Measurements from ENCODE around the gene EMC8. TPM values are rescaled to one million over a fixed set of nuclear protein-coding genes. Genes with fewer than 3 reads are reported as not detected.
"Not testable (repeated sequence)": the region's sequence is repeated elsewhere in the genome, so short reads cannot be mapped to it uniquely, and the experiment has no call there.

EMC8 gene
- total RNA-seq, 1 experiment from 2014 or later: 73.0 TPM

DNA sequence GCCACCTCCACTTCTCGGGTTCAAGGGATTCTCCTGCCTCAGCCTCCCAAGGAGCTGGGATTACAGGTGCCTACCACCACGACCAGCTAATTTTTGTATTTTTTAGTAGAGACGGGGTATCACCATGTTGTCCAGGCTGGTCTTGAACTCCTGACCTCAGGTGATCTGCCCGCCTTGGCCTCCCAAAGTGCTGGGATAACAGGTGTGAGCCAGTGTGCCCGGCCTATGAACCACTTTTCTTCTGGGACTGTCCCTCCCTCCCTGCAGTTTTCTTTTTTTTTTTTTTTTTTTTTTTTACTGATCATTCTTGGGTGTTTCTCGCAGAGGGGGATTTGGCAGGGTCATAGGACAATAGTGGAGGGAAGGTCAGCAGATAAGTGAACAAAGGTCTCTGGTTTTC, 8.0 kb upstream of the EMC8 start:
- POLR2A ChIA-PET; H3K9ac ChIP-seq (ENCODE audit: low read length); intact Hi-C loops (cut with micrococcal nuclease); DNase-seq (ENCODE audit: low read depth, low spot score); H3K27me3 ChIP-seq (ENCODE audit: insufficient read depth, low read length); H3K9me3 ChIP-seq (ENCODE audit: control insufficient read depth in 1 of 2, insufficient read depth in 1 of 2, low read depth in 1 of 2, low read length in 2 of 2); BruUV-seq (replicated peaks); H4K20me1 ChIP-seq (ENCODE audit: insufficient read depth); H3K4me3 ChIP-seq (replicated peaks in 1 of 2; ENCODE audit: low read depth in 1 of 2, low read length in 2 of 2); CTCF ChIA-PET; H3K9me2 ChIP-seq (ENCODE audit: insufficient read depth); H3K4me2 ChIP-seq (ENCODE audit: low read length); H2AFZ ChIP-seq (ENCODE audit: low read depth, low read length, poor library complexity, severe bottlenecking); H3K4me1 ChIP-seq (ENCODE audit: control insufficient read depth in 1 of 2, insufficient read depth in 2 of 2, low read length in 2 of 2); H3K27ac ChIP-seq (ENCODE audit: low read depth, low read length); RAD21 ChIA-PET (ENCODE audit: low non-redundant PET in 1 of 2, low total read pairs in 2 of 2, uncharacterized antibody in 2 of 2, unreplicated experiment in 2 of 2); ATAC-seq: not testable (repeated sequence)
- Histone ChIP-seq H3K79me2 (ENCODE audit: insufficient read depth, low read length) (peaks cover 24% of the 10 kb centered on the region), H3K36me3 (ENCODE audit: control insufficient read depth in 1 of 2, insufficient read depth in 2 of 2, low read length in 2 of 2) (peaks cover 42 to 44% of the 10 kb centered on the region in 2 experiments)

DNA sequence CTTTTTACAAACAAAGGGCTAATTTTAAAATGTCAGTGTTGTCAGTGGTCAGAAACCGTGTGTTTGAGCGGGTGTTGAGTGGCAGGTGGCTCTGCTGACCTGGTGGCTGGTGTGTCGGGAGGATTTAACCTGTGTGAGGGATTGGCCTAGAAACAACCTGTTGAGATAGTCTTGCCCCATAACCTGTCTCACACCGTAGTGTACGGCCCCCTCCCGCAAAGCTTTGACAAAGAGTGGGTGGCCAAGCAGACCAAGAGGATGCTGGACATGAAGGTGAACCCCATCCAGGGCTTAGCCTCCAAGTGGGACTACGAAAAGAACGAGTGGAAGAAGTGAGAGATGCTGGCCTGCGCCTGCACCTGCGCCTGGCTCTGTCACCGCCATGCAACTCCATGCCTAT, 7.2 kb upstream of the EMC8 start:
- no peak for TF ChIP-seq ZFX (IDR thresholded peaks at IDR 0.05)
- TF ChIP-seq CBX3 (IDR thresholded peaks at IDR 0.05; ENCODE audit: low read depth): no peak
- no peak for TF ChIP-seq EZH2phosphoT487 (IDR thresholded peaks at IDR 0.05; ENCODE audit: borderline replicate concordance)
- no peak for TF ChIP-seq SRF (IDR thresholded peaks at IDR 0.05; ENCODE audit: low read depth)
- no peak for TF ChIP-seq EGR1 (IDR thresholded peaks at IDR 0.05; ENCODE audit: low read depth)
- Histone ChIP-seq H3K9me2 (ENCODE audit: insufficient read depth) (no peaks in the 10 kb centered on the region), H2AFZ (ENCODE audit: low read depth, low read length, poor library complexity, severe bottlenecking) (no peak overlapping the region), H3K27ac (ENCODE audit: low read depth, low read length) (no peak overlapping the region), H3K4me1 (ENCODE audit: control insufficient read depth in 1 of 2, insufficient read depth in 2 of 2, low read length in 2 of 2) (no peaks in the 10 kb centered on the region), H4K20me1 (ENCODE audit: insufficient read depth) (peaks cover 7% of the 10 kb centered on the region; the same call in 1 of the 2 replicates), H3K79me2 (ENCODE audit: insufficient read depth, low read length) (peaks cover 32% of the 10 kb centered on the region), H3K4me3 (replicated peaks in 1 of 2; ENCODE audit: low read depth in 1 of 2, low read length in 2 of 2) (no peak overlapping the region), H3K36me3 (ENCODE audit: control insufficient read depth in 1 of 2, insufficient read depth in 2 of 2, low read length in 2 of 2) (peaks cover 50 to 52% of the 10 kb centered on the region in 2 experiments), H3K4me2 (ENCODE audit: low read length) (no peak overlapping the region), H3K27me3 (ENCODE audit: insufficient read depth, low read length) (peaks cover under 1% of the 10 kb centered on the region; the same call in 1 of the 2 replicates), H3K9ac (ENCODE audit: low read length) (no peak overlapping the region), H3K9me3 (ENCODE audit: control insufficient read depth in 1 of 2, insufficient read depth in 1 of 2, low read depth in 1 of 2, low read length in 2 of 2) (no peaks in the 10 kb centered on the region)
- CTCF ChIA-PET: no interaction called here
- intact Hi-C loops (cut with micrococcal nuclease): no loop called here
- DNase-seq (ENCODE audit: low read depth, low spot score) (no peak), ATAC-seq (no peak)
- RAD21 ChIA-PET (ENCODE audit: low non-redundant PET in 1 of 2, low total read pairs in 2 of 2, uncharacterized antibody in 2 of 2, unreplicated experiment in 2 of 2): no interaction called here
- BruUV-seq (replicated peaks): no TSS peak
- POLR2A ChIA-PET: interaction anchor here (1.0 kb wide), 1 partner anchor 13 kb away, joined by 3 read pairs; no protein-coding TSS in a partner anchor
